Left colon (tissue), 2 donors: ENCODE results near the gene INHBC. TPM values are rescaled to one million over a fixed set of nuclear protein-coding genes. Genes with fewer than 3 reads are reported as not detected.

ENCODE experiments used
- ATAC-seq: fragments of 200-7000 bp; cut with Tn5 transposase; one replicate; pipeline ENCODE4 v1.9.1; 2020; ENCODE audit warnings: mild to moderate bottlenecking, moderate library complexity
- DNase-seq, 2 donors: peaks; one replicate each; pipeline ENCODE4 v3.0.0-alpha.2; 2020
- intact Hi-C, 2 donors: fragments of 100-400 bp; cut with DNase I in 1 of 2; cut with micrococcal nuclease in 1 of 2; formaldehyde crosslinking; loops; one replicate each; pipeline versions ENCODE4 v1.11.2 to v1.14.0; 2022; cut with DNase I, micrococcal nuclease
- total RNA-seq, 2 donors: library from RNA; stranded (reverse); fragmentation: NEBNext Ultra II Directional; extraction: Animal tissue kit (Norgen Biotek cat#: 25700); gene quantifications; one replicate each; pipeline ENCODE4 v1.2.1, GENCODE V29; 2021
- donor health status: DM: no; HTN: no; CAD: no.
- donor health status: DM: yes; HTN: yes; CAD: no.

Gene INHBC
- total RNA-seq, 2 donors from 2014 or later = not detected

DNA sequence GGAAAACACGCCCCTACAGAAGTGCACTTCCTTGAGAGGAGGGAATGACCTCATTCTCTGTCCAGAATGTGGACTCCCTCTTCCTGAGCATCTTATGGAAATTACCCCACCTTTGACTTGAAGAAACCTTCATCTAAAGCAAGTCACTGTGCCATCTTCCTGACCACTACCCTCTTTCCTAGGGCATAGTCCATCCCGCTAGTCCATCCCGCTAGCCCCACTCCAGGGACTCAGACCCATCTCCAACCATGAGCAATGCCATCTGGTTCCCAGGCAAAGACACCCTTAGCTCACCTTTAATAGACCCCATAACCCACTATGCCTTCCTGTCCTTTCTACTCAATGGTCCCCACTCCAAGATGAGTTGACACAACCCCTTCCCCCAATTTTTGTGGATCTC is 15.5 kb downstream of the INHBC start:
- DNase-seq = no peak
- no peak for ATAC-seq
- intact Hi-C loops = loop anchor here in 1 of 2 donors (5.0 kb wide), 1 partner anchor 143 kb away; no protein-coding TSS in a partner anchor

- ATAC-seq (no peak), DNase-seq (no peak)
- intact Hi-C loops = loop anchor here in 1 of 2 donors (5.0 kb wide), 1 partner anchor 144 kb away; no protein-coding TSS in a partner anchor
Measured at GRCh38 chr12:57451233-57451778, 16.7 kb downstream of the INHBC start.

- DNase-seq (no peak), ATAC-seq (no peak)
- intact Hi-C loops = loop anchor here in 1 of 2 donors (5.0 kb wide), 1 partner anchor 145 kb away; no protein-coding TSS in a partner anchor
Measured at GRCh38 chr12:57452181-57452936, 17.8 kb downstream of the INHBC start.

- DNase-seq (peak; percentile 62 to 83), ATAC-seq (peak; percentile 73)
- intact Hi-C loops = loop anchor here in 1 of 2 donors (5.0 kb wide), 1 partner anchor 146 kb away; no protein-coding TSS in a partner anchor
Measured at GRCh38 chr12:57452937-57453509, 18.4 kb downstream of the INHBC start.

DNA sequence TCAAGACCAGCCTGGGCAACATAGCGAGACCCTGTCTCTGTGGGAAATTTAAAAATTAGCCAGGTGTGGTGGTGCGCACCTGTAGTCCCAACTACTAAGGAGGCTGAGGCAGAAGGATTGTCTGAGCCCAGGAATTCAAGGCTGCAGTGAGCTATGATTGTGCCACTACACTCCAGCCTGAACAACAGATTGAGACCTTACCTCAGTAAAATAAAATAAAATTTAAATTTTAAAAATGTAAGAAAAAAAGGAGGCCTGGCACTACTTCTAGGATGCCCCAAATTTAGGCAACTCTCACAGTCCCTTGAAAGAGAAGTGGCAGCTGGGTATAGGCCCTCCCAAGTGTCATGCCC is 19.6 kb downstream of the INHBC start:
- ATAC-seq (no peak), DNase-seq (no peak)
- intact Hi-C loops = loop anchor here in 1 of 2 donors (5.0 kb wide), 1 partner anchor 147 kb away; no protein-coding TSS in a partner anchor

DNA sequence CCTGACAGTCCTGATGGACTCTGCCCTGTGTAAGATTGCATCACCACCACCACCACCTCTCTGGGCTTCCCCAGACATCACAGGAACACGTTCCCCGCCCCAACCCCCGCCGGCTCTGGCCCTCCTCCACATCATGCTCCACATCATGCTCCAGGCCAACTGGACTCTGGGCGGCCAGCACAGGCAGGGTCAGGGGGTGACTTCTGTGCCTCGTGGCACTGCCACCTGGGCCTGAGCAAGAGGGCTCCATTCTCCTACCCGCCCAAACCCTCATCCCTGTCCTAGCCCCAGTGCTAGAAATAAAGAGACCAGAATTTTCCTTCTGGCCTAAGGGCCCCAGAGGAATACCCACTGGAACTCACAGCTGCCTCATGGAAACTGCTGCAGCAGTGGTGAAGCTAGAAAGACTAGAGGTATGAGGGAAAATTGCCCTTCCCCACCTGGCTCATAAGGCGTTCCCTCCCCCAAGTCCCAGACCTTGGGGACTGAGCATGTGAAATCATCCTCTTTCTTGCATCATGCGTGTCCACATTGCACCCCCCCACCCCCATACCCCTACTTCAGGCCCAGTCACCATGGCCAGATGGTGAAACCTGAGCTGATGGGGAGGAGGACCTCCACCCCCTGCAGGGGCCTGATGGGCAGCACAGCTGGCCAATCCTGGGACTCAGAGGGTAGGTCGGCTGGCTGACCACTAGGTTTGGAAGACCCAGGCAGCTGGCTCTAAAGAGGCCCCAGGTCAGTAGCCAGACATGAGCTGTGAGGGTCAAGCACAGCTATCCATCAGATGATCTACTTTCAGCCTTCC is 20.2 kb downstream of the INHBC start, which contains the start of gene INHBE:
TSS of gene INHBE (plus strand) at position 742 of the 808 bp plus-strand sequence. CDS start 230 bp downstream, outside the sequence.
- DNase-seq (no peak), ATAC-seq (no peak)
- intact Hi-C loops = loop anchor here in 1 of 2 donors (5.0 kb wide), 1 partner anchor 147 kb away; no protein-coding TSS in a partner anchor

- DNase-seq (no peak), ATAC-seq (peak; percentile 27)
- intact Hi-C loops = no loop called here
Measured at GRCh38 chr12:57455374-57456144, 21.0 kb downstream of the INHBC start.

DNA sequence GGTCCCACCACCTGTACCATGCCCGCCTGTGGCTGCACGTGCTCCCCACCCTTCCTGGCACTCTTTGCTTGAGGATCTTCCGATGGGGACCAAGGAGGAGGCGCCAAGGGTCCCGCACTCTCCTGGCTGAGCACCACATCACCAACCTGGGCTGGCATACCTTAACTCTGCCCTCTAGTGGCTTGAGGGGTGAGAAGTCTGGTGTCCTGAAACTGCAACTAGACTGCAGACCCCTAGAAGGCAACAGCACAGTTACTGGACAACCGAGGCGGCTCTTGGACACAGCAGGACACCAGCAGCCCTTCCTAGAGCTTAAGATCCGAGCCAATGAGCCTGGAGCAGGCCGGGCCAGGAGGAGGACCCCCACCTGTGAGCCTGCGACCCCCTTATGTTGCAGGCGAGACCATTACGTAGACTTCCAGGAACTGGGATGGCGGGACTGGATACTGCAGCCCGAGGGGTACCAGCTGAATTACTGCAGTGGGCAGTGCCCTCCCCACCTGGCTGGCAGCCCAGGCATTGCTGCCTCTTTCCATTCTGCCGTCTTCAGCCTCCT is 21.6 kb downstream of the INHBC start:
- DNase-seq = peak in 1 of 2 donors; percentile 48
- intact Hi-C loops = no loop called here

DNA sequence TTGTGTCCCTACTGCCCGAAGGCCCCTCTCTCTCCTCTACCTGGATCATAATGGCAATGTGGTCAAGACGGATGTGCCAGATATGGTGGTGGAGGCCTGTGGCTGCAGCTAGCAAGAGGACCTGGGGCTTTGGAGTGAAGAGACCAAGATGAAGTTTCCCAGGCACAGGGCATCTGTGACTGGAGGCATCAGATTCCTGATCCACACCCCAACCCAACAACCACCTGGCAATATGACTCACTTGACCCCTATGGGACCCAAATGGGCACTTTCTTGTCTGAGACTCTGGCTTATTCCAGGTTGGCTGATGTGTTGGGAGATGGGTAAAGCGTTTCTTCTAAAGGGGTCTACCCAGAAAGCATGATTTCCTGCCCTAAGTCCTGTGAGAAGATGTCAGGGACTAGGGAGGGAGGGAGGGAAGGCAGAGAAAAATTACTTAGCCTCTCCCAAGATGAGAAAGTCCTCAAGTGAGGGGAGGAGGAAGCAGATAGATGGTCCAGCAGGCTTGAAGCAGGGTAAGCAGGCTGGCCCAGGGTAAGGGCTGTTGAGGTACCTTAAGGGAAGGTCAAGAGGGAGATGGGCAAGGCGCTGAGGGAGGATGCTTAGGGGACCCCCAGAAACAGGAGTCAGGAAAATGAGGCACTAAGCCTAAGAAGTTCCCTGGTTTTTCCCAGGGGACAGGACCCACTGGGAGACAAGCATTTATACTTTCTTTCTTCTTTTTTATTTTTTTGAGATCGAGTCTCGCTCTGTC is 22.3 kb downstream of the INHBC start:
- ATAC-seq = no peak
- intact Hi-C loops = no loop called here

More for the DNA sequence above, 21.6 kb downstream of the INHBC start:
- ATAC-seq = peak; percentile 26

GRCh38 chr12:57458665-57459054 is 24.1 kb downstream of the INHBC start:
- intact Hi-C loops = no loop called here
- ATAC-seq = no peak
- no peak for DNase-seq

More for the DNA sequence above, 22.3 kb downstream of the INHBC start:
- no peak for DNase-seq

DNA sequence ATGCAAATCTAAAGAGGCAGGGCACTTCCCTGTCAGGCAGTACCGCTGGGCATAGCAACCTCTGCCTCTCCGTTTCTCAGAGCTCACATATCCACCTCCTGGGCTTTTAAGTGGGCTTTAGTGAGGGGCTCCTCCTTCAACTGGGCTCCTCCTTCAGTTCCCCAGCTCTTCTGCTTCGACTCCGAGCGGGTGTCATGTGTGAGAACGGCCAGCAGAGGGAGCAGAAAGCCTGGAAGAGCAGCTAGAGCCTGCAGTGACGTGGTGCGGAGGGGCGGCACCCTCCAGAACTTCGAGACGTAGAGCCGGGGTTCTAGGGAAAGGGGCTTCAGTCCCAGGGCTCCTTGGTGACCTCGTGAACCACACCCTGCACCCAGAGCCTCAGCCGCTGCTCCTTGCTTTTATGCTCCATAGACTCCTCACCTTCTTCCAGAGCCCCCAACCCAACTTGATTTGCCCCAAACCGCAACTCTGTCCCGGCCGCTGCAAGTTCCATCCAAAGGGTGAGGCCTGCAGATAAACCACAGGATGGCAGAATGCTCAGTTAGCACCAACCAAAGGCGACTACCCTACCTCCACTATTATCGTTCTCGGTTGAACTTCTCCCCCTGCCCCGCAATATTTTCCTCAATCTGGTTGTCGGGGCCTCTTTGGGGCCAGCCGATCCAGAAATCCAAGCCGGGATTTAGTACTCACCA is 24.6 kb downstream of the INHBC start:
- ATAC-seq (peak; percentile 71), DNase-seq (peak; percentile 91 to 95)
- intact Hi-C loops = no loop called here

DNA sequence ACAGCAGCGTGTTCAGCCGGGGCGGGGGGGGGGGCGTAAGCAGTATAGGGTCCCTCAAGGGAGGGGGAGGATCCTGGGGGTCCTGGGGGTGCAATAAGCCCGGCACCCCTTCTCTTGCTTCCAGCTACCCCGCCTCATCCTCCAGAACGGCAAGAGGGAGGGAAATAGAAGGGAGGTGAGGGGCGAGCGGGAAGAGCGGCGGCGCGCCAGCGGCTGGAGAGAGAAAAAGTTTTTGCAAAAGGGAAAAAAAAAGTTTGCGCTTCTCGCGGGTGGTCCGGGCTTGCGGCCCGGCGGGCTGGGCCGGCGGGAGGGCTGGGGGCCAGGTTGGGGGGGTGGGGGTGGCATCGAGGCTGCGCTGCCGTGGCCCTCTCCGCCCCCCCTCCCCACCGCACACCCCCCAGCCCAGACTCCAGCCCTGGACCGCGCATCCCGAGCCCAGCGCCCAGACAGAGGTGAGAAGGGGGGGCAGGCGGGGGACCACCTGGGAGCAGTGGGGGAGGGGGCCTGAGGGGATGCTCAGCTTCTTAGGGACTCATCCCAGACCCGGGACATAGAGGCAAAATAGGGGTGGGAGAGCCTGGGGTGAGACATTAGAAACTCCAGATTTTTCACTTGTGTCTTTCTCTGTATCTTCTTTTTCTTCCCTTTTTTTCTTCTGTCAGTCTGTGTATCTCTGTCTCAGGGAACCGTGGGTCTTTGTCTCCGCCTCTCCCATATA is 25.3 kb downstream of the INHBC start, which contains the start of gene GLI1:
TSS of gene GLI1 (plus strand) at position 36 of the 718 bp plus-strand sequence. CDS start 3,907 bp downstream, outside the sequence.
- no peak for DNase-seq
- ATAC-seq = peak; percentile 0

DNA sequence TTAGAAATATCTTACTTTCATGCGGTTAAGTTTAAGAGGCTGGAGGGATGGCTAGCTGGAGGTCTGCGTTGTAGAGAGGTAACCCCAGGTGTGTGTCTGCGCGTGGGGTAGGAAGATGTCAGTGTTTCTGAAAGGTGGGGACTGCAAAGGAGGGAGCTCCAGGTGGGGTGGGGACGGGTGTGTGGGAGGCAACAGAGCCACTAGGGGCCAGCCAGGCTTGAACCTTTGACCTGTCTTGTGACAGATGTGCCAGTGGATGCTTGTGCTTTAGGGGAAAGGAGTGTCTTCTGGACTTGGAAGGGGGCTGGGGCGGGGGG is 25.8 kb downstream of the INHBC start:
- intact Hi-C loops = no loop called here
- ATAC-seq (no peak), DNase-seq (no peak)

More for the DNA sequence above, 25.3 kb downstream of the INHBC start, which contains the start of gene GLI1:
- intact Hi-C loops = no loop called here

GRCh38 chr12:57460841-57461275 is 26.3 kb downstream of the INHBC start:
- intact Hi-C loops = no loop called here
- ATAC-seq (no peak), DNase-seq (no peak)

GRCh38 chr12:57461276-57461916 is 26.8 kb downstream of the INHBC start:
- intact Hi-C loops = no loop called here
- DNase-seq = peak; percentile 73 to 75
- peak; percentile 10 for ATAC-seq

- DNase-seq (no peak), ATAC-seq (no peak)
- intact Hi-C loops = no loop called here
Measured at GRCh38 chr12:57461917-57462250, 27.3 kb downstream of the INHBC start.
